Bronchial epithelial cell (primary cell): ENCODE measurements around the gene TUBGCP2. TPM values are rescaled to one million over a fixed set of nuclear protein-coding genes. Genes with fewer than 3 reads are reported as not detected.

ENCODE experiments used
- DNase-seq: peaks from one replicate; pipeline ENCODE4 v3.0.0-alpha.2; 2010; ENCODE audit warnings: low read depth
- FAIRE-seq: peaks from 2 replicates; lab custom pipeline; 2011; peaks lifted over from hg19 to GRCh38; lab: Jason Lieb, UNC
- H3K27me3 ChIP-seq: 2 replicates; pipeline ENCODE4 v1.5.1; 2011; ENCODE audit warnings: low read length; ENCODE audit not compliant: control insufficient read depth, insufficient read depth
- H3K36me3 ChIP-seq: 2 replicates; pipeline ENCODE4 v1.5.1; 2011; ENCODE audit warnings: low read length; ENCODE audit not compliant: control insufficient read depth, insufficient read depth
- H3K4me3 ChIP-seq: 2 replicates; pipeline ENCODE4 v1.5.1; 2011; ENCODE audit warnings: mild to moderate bottlenecking, low read depth, low read length, control low read depth
- total RNA-seq: library from RNA; depleted of rRNA; stranded (reverse); fragments of >200 nt; gene quantifications from 2 replicates; pipeline ENCODE4 v1.2.1, GENCODE V29; 2014
- TF ChIP-seq, protein P1 (sequence below): IDR thresholded peaks from 2 replicates; pipeline ENCODE4 v1.5.1; 2011; ENCODE audit warnings: mild to moderate bottlenecking, moderate library complexity, low read length, control low read depth, inconsistent platforms; ENCODE audit not compliant: insufficient read depth, severe bottlenecking

TUBGCP2 gene
- total RNA-seq, 1 donor from 2014 or later = 42.4 TPM

- no peak for FAIRE-seq
- Histone ChIP-seq H3K36me3 (peaks cover 5% of the 10 kb centered on the region), H3K4me3 (no peak overlapping the region), H3K27me3 (no peaks in the 10 kb centered on the region)
- TF ChIP-seq, protein P1, sequence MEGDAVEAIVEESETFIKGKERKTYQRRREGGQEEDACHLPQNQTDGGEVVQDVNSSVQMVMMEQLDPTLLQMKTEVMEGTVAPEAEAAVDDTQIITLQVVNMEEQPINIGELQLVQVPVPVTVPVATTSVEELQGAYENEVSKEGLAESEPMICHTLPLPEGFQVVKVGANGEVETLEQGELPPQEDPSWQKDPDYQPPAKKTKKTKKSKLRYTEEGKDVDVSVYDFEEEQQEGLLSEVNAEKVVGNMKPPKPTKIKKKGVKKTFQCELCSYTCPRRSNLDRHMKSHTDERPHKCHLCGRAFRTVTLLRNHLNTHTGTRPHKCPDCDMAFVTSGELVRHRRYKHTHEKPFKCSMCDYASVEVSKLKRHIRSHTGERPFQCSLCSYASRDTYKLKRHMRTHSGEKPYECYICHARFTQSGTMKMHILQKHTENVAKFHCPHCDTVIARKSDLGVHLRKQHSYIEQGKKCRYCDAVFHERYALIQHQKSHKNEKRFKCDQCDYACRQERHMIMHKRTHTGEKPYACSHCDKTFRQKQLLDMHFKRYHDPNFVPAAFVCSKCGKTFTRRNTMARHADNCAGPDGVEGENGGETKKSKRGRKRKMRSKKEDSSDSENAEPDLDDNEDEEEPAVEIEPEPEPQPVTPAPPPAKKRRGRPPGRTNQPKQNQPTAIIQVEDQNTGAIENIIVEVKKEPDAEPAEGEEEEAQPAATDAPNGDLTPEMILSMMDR = no peak
- DNase-seq = no peak
Measured at GRCh38 chr10:133306941-133307379, 1.7 kb downstream of the TUBGCP2 start.

DNA sequence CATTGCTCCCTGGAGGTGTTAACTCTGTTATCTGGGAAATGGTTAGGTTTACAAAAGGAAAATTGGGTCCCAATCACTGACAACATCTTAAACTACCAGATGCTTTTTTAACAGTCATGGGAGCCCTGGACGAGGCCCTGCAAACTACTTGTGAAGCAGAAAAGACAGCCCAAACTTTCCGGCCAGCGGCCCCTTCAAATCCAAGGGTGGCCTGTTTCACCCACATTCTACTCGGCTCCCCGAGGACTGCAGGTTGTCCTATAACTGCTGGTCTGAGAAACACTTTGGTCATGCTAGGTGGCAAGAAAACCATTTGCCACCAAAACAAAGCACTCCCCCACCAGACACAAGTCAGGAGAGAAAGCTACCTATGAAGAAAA is 2.6 kb downstream of the TUBGCP2 start:
- Histone ChIP-seq H3K27me3 (no peaks in the 10 kb centered on the region), H3K4me3 (no peak overlapping the region), H3K36me3 (peaks cover 5% of the 10 kb centered on the region)
- FAIRE-seq (no peak), DNase-seq (no peak)
- TF ChIP-seq, protein P1 = no peak

DNA sequence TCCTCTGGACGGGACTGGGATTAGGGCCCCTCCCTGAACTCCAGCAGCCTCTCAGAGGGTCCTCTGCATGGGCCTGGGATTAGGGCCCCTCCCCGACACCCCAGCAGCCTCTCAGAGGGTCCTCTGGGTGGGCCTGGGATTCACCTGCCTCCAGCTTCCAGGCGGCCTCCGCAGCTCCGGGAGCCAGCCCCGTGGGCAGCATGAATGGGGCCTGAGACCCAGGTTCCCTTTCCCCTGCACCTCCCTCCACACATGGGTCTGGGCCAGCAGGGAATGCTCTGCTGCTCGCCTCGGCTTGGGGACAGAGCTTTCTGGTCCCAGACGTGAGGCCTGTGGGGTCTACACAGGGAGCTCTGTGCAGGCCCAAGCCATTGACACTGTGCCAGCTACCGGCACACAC is 5.5 kb downstream of the TUBGCP2 start:
- DNase-seq (no peak), FAIRE-seq (no peak)
- TF ChIP-seq, protein P1 = no peak
- Histone ChIP-seq H3K27me3 (no peaks in the 10 kb centered on the region), H3K4me3 (no peak overlapping the region), H3K36me3 (peaks cover 19% of the 10 kb centered on the region)

DNA sequence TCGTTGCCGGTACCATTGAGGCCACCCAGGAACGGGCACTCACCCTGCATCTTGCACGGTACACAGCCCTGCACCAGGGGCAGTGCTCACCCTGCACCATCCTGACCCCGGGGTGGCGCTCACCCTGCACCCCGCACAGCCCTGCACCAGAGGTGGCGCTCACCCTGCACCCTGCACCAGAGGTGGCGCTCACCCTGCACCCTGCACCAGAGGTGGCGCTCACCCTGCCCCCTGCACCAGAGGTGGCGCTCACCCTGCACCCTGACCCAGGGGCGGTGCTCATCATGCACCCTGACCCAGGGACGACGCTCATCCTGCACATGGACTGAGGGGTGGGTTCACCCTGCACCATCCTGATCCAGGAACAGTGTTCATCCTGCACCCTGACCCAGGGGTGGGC is 6.4 kb downstream of the TUBGCP2 start:
- DNase-seq (no peak), FAIRE-seq (no peak)
- H3K4me3 ChIP-seq = no peak overlapping the region
- no peaks in the 10 kb centered on the region for H3K27me3 ChIP-seq
- TF ChIP-seq, protein P1 = no peak
- H3K36me3 ChIP-seq = peaks cover 24% of the 10 kb centered on the region

DNA sequence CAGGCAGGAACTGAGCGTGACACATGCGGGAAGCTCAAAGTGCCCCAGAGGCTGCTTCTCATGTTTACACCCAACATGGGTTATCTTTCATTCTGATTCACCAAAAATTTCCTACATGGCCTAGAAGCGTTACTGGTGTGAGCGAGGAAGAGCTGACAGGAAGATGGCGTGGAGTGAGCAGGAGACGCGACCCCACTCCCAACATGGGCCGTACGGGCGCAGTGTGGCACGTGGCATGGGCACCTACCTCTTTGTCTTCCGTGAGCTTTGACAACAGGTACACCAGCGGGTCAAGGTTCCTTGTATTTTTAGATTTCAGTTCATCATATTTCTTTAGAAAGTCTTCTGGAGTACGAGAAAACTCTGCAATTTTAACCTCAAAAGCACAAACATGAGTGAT is 8.9 kb downstream of the TUBGCP2 start:
- DNase-seq = no peak
- TF ChIP-seq, protein P1 = no peak
- no peak for FAIRE-seq
- H3K36me3 ChIP-seq = peaks cover 29% of the 10 kb centered on the region
- H3K27me3 ChIP-seq = no peaks in the 10 kb centered on the region
- no peak overlapping the region for H3K4me3 ChIP-seq

DNA sequence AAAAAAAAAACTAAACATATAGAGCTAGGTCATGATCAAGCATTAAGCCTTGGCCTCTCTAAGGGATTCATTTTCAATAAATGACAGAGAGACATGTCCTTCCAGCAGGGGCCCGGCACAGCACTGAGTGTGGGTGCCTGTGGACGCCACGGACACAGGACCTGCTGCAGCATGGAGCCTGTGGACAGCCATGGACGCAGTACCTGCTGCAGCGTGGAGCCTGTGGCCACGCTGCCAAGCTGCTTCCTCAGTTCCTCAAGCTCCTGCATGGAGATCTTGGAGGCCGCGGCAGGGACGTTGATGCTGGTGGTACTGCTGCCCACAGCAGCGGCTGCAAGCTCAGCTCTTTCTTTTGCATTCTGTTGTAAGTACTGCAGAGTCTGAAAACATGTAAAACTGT is 9.4 kb downstream of the TUBGCP2 start:
- H3K36me3 ChIP-seq = peaks cover 29% of the 10 kb centered on the region
- no peaks in the 10 kb centered on the region for H3K27me3 ChIP-seq
- H3K4me3 ChIP-seq = no peak overlapping the region
- FAIRE-seq = no peak
- no peak for DNase-seq
- TF ChIP-seq, protein P1 = no peak
